ENCODE data around the gene ACTRT2.

Gene ACTRT2

GRCh38 chr1:3007298-3008147 is 13.7 kb upstream of the ACTRT2 start:
- Histone ChIP-seq H3K9me3 (ENCODE audit: insufficient read depth, low read length) (no peaks in the 10 kb centered on the region), H3K9ac (ENCODE audit: low read length) (no peak overlapping the region), H3F3A (ENCODE audit: insufficient read depth) (no peaks in the 10 kb centered on the region), H3K27me3 (ENCODE audit: low read length) (no peaks in the 10 kb centered on the region), H3K4me2 (ENCODE audit: low read depth, low read length, poor library complexity, severe bottlenecking) (no peak overlapping the region), H2AFZ (ENCODE audit: low read depth, low read length, severe bottlenecking) (no peak overlapping the region), H3K27ac (ENCODE audit: low read depth, low read length) (no peak overlapping the region), H3K4me3 (ENCODE audit: insufficient read depth, low read length, poor library complexity, severe bottlenecking) (no peak overlapping the region), H3K79me2 (ENCODE audit: insufficient read depth, low read length) (no peaks in the 10 kb centered on the region), H4K20me1 (ENCODE audit: low read depth, low read length) (no peaks in the 10 kb centered on the region), H3K9me2 (replicated peaks; ENCODE audit: insufficient read depth, low read length) (no peaks in the 10 kb centered on the region), H3K36me3 (ENCODE audit: low read length) (no peaks in the 10 kb centered on the region)
- TF ChIP-seq, protein P1, sequence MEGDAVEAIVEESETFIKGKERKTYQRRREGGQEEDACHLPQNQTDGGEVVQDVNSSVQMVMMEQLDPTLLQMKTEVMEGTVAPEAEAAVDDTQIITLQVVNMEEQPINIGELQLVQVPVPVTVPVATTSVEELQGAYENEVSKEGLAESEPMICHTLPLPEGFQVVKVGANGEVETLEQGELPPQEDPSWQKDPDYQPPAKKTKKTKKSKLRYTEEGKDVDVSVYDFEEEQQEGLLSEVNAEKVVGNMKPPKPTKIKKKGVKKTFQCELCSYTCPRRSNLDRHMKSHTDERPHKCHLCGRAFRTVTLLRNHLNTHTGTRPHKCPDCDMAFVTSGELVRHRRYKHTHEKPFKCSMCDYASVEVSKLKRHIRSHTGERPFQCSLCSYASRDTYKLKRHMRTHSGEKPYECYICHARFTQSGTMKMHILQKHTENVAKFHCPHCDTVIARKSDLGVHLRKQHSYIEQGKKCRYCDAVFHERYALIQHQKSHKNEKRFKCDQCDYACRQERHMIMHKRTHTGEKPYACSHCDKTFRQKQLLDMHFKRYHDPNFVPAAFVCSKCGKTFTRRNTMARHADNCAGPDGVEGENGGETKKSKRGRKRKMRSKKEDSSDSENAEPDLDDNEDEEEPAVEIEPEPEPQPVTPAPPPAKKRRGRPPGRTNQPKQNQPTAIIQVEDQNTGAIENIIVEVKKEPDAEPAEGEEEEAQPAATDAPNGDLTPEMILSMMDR (IDR thresholded peaks at IDR 0.05; ENCODE audit: insufficient read depth, low read length, poor library complexity, severe bottlenecking): no peak

- Histone ChIP-seq H3K79me2 (ENCODE audit: insufficient read depth, low read length) (no peaks in the 10 kb centered on the region), H3K9me3 (ENCODE audit: insufficient read depth, low read length) (no peaks in the 10 kb centered on the region), H3K4me2 (ENCODE audit: low read depth, low read length, poor library complexity, severe bottlenecking) (no peak overlapping the region), H3K36me3 (ENCODE audit: low read length) (no peaks in the 10 kb centered on the region), H3K9ac (ENCODE audit: low read length) (no peak overlapping the region), H3K4me3 (ENCODE audit: insufficient read depth, low read length, poor library complexity, severe bottlenecking) (no peak overlapping the region), H2AFZ (ENCODE audit: low read depth, low read length, severe bottlenecking) (no peak overlapping the region), H3K27me3 (ENCODE audit: low read length) (no peaks in the 10 kb centered on the region), H4K20me1 (ENCODE audit: low read depth, low read length) (no peaks in the 10 kb centered on the region), H3K9me2 (replicated peaks; ENCODE audit: insufficient read depth, low read length) (no peaks in the 10 kb centered on the region), H3K27ac (ENCODE audit: low read depth, low read length) (no peak overlapping the region), H3F3A (ENCODE audit: insufficient read depth) (no peaks in the 10 kb centered on the region)
- TF ChIP-seq, protein P1 (IDR thresholded peaks at IDR 0.05; ENCODE audit: insufficient read depth, low read length, poor library complexity, severe bottlenecking): no peak
- no peak for TF ChIP-seq EZH2phosphoT487 (conservative IDR thresholded peaks at IDR 0.05; ENCODE audit: low read length)
These were observed 12.2 kb upstream of the ACTRT2 start for GRCh38 chr1:3009021-3009420.

GRCh38 chr1:3009556-3009955 is 11.7 kb upstream of the ACTRT2 start:
- TF ChIP-seq, protein P1 (IDR thresholded peaks at IDR 0.05; ENCODE audit: insufficient read depth, low read length, poor library complexity, severe bottlenecking): no peak
- no peak for TF ChIP-seq EZH2phosphoT487 (conservative IDR thresholded peaks at IDR 0.05; ENCODE audit: low read length)
- no peaks in the 10 kb centered on the region for H3K36me3 ChIP-seq (ENCODE audit: low read length)
- H2AFZ ChIP-seq (ENCODE audit: low read depth, low read length, severe bottlenecking): no peak overlapping the region
- no peaks in the 10 kb centered on the region for H3K27me3 ChIP-seq (ENCODE audit: low read length)
- no peaks in the 10 kb centered on the region for H3K79me2 ChIP-seq (ENCODE audit: insufficient read depth, low read length)
- no peaks in the 10 kb centered on the region for H3K9me2 ChIP-seq (replicated peaks; ENCODE audit: insufficient read depth, low read length)
- H3K4me3 ChIP-seq (ENCODE audit: insufficient read depth, low read length, poor library complexity, severe bottlenecking): no peak overlapping the region
- H4K20me1 ChIP-seq (ENCODE audit: low read depth, low read length): no peaks in the 10 kb centered on the region
- no peaks in the 10 kb centered on the region for H3F3A ChIP-seq (ENCODE audit: insufficient read depth)
- no peak overlapping the region for H3K9ac ChIP-seq (ENCODE audit: low read length)
- no peaks in the 10 kb centered on the region for H3K9me3 ChIP-seq (ENCODE audit: insufficient read depth, low read length)
- H3K4me2 ChIP-seq (ENCODE audit: low read depth, low read length, poor library complexity, severe bottlenecking): no peak overlapping the region
- H3K27ac ChIP-seq (ENCODE audit: low read depth, low read length): no peak overlapping the region
